Nephron (organoid): ENCODE data around the gene RNF182.

Experiments used
- H3K27ac Mint-ChIP-seq, 3 experiments: 2 replicates each; pipeline ENCODE4 v1.8.0; 2020; ENCODE audit warnings: mixed read lengths in 3 of 3, mild to moderate bottlenecking in 2 of 3, moderate library complexity in 1 of 3
- H3K27me3 Mint-ChIP-seq: 2 replicates; pipeline ENCODE4 v1.8.0; 2021; ENCODE audit warnings: low read depth, mild to moderate bottlenecking, moderate library complexity, mixed read lengths
- H3K36me3 Mint-ChIP-seq: 2 replicates; pipeline ENCODE4 v1.8.0; 2020; ENCODE audit warnings: low read depth, mixed read lengths
- H3K4me1 Mint-ChIP-seq: 2 replicates; pipeline ENCODE4 v1.8.0; 2020; ENCODE audit warnings: mixed read lengths
- H3K4me3 Mint-ChIP-seq, 3 experiments: 2 replicates each; pipeline ENCODE4 v1.8.0; 2020; ENCODE audit warnings: mild to moderate bottlenecking in 3 of 3, mixed read lengths in 3 of 3, moderate library complexity in 2 of 3
- H3K9me3 Mint-ChIP-seq: 2 replicates; pipeline ENCODE4 v1.8.0; 2020; ENCODE audit warnings: mixed read lengths
- CTCF ChIP-seq, 3 experiments: fragments of 200-600 bp; sonication (generic); IDR thresholded peaks; one replicate each; pipeline ENCODE4 v1.5.0; 2021; ENCODE audit warnings: antibody characterized with exemption in 3 of 3; ENCODE audit not compliant: unreplicated experiment in 3 of 3

The RNF182 gene

GRCh38 chr6:14002176-14002947, 77.6 kb downstream of the RNF182 start:
- H3K27ac Mint-ChIP-seq, result no peak overlapping the region
- peaks cover 4% of the 10 kb centered on the region for H3K27me3 Mint-ChIP-seq
- H3K4me3 Mint-ChIP-seq, result no peak overlapping the region
- H3K9me3 Mint-ChIP-seq, result no peaks in the 10 kb centered on the region
- no peak for TF ChIP-seq CTCF (IDR thresholded peaks at IDR 0.05; ENCODE audit: unreplicated experiment in 3 of 3)
- H3K4me1 Mint-ChIP-seq, result no peaks in the 10 kb centered on the region
- H3K36me3 Mint-ChIP-seq, result no peaks in the 10 kb centered on the region

DNA sequence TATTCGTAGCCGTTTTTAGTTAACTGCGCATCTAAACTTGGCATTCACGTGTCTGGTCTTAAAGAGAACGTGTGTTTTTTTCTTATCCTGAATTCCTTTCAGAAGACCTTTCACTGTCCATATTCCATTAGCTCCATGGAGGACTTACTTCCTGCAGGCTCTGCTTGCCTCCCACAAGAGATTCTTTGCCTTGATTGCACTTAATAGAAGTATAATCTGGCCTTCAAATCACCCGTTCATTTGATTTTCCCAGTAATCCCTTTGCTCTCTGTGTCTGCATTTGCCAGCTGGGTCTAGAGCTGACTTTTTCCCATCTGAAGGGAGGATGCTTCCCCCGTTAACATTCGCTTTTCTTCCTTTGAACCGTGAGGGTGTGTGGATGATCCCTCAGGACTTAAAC, 79.5 kb downstream of the RNF182 start:
- Mint-ChIP-seq H3K9me3 (no peaks in the 10 kb centered on the region), H3K27ac (no peak overlapping the region), H3K27me3 (no peaks in the 10 kb centered on the region), H3K4me3 (no peak overlapping the region), H3K4me1 (no peaks in the 10 kb centered on the region), H3K36me3 (no peaks in the 10 kb centered on the region)
- TF ChIP-seq CTCF (IDR thresholded peaks at IDR 0.05; ENCODE audit: unreplicated experiment in 3 of 3), result no peak

GRCh38 chr6:14008809-14009208, 84.1 kb downstream of the RNF182 start:
- Mint-ChIP-seq H3K4me1 (no peaks in the 10 kb centered on the region), H3K9me3 (no peaks in the 10 kb centered on the region), H3K27ac (no peak overlapping the region), H3K36me3 (no peaks in the 10 kb centered on the region), H3K4me3 (no peak overlapping the region), H3K27me3 (peaks cover 5% of the 10 kb centered on the region)
- no peak for TF ChIP-seq CTCF (IDR thresholded peaks at IDR 0.05; ENCODE audit: unreplicated experiment in 3 of 3)

DNA sequence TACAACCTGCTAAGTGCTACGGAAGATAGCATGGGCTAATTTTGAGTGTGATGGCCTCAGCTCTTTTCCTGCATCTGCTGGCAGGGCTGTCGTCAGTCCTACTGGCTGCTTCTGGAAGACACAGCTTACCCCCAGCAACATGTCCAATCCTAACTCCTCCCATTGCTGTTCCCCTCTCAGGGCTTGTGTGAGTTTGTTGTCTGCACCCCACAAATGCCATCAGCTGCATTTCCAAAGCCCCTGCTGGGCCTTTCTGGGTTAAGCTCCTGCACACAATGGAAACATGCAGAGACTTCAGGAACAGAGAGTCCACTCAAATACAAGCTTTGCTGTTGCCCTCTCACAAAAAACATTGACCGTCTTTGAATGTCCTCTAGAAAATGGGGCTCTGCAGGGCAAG, 84.7 kb downstream of the RNF182 start:
- Mint-ChIP-seq H3K9me3 (peaks cover 1% of the 10 kb centered on the region), H3K36me3 (no peaks in the 10 kb centered on the region), H3K27ac (no peak overlapping the region), H3K4me3 (no peak overlapping the region), H3K27me3 (peaks cover 6% of the 10 kb centered on the region), H3K4me1 (no peaks in the 10 kb centered on the region)
- no peak for TF ChIP-seq CTCF (IDR thresholded peaks at IDR 0.05; ENCODE audit: unreplicated experiment in 3 of 3)

GRCh38 chr6:14010275-14010674, 85.5 kb downstream of the RNF182 start:
- H3K36me3 Mint-ChIP-seq, result no peaks in the 10 kb centered on the region
- H3K4me1 Mint-ChIP-seq, result no peaks in the 10 kb centered on the region
- no peak overlapping the region for H3K27ac Mint-ChIP-seq
- peaks cover 9% of the 10 kb centered on the region for H3K27me3 Mint-ChIP-seq
- H3K4me3 Mint-ChIP-seq, result no peak overlapping the region
- H3K9me3 Mint-ChIP-seq, result peaks cover 3% of the 10 kb centered on the region
- no peak for TF ChIP-seq CTCF (IDR thresholded peaks at IDR 0.05; ENCODE audit: unreplicated experiment in 3 of 3)
